SK-N-SH treated with all-trans-retinoic acid at 6 μM for 48 hours (cell line): ENCODE results near the gene PDAP1.
A peak's percentile ranks its signal among the peaks of the same experiment; 100 is the strongest.

ENCODE experiments used
- ATAC-seq: fragments of 200-7000 bp; cut with Tn5 transposase; 3 replicates; pipeline ENCODE4 v1.9.1; 2020; ENCODE audit warnings: mild to moderate bottlenecking, moderate library complexity
- BACH2 ChIP-seq: fragments of 250-450 bp; sonication (Bioruptor Pico); IDR thresholded peaks from 2 replicates; pipeline ENCODE4 v1.9.0; 2021; ENCODE audit warnings: mild to moderate bottlenecking, borderline replicate concordance
- CSDC2 ChIP-seq: fragments of 250-450 bp; sonication (Bioruptor Pico); IDR thresholded peaks from 2 replicates; pipeline ENCODE4 v1.5.0; 2020; ENCODE audit warnings: mild to moderate bottlenecking, moderate library complexity
- ESRRG ChIP-seq: fragments of 250-450 bp; sonication (Bioruptor Pico); IDR thresholded peaks from 2 replicates; pipeline ENCODE4 v1.6.1; 2021; ENCODE audit warnings: mild to moderate bottlenecking
- GLIS3 ChIP-seq: fragments of 250-450 bp; sonication (Bioruptor Pico); IDR thresholded peaks from 2 replicates; pipeline ENCODE4 v1.5.0; 2020; ENCODE audit warnings: mild to moderate bottlenecking, moderate library complexity
- ISL1 ChIP-seq: fragments of 250-450 bp; sonication (Bioruptor Pico); IDR thresholded peaks from 2 replicates; pipeline ENCODE4 v2.1.2; 2022; ENCODE audit warnings: mild to moderate bottlenecking, moderate library complexity
- OSR1 ChIP-seq: fragments of 250-450 bp; sonication (Bioruptor Pico); IDR thresholded peaks from 2 replicates; pipeline ENCODE4 v1.8.0; 2022; ENCODE audit warnings: moderate library complexity, mild to moderate bottlenecking, inconsistent platforms
- PPARA ChIP-seq: fragments of 250-450 bp; sonication (Bioruptor Pico); IDR thresholded peaks from 2 replicates; pipeline ENCODE4 v1.5.0; 2020; ENCODE audit warnings: mild to moderate bottlenecking, borderline replicate concordance
- RARB ChIP-seq: fragments of 250-450 bp; sonication (Bioruptor Pico); IDR thresholded peaks from 2 replicates; pipeline ENCODE4 v1.8.0; 2021; ENCODE audit warnings: mild to moderate bottlenecking, moderate library complexity
- SNAI2 ChIP-seq: fragments of 250-450 bp; sonication (Bioruptor Pico); IDR thresholded peaks from 2 replicates; pipeline ENCODE4 v1.5.0; 2020; ENCODE audit warnings: mild to moderate bottlenecking, moderate library complexity
- TCF4 ChIP-seq: fragments of 250-450 bp; sonication (Bioruptor Pico); IDR thresholded peaks from 2 replicates; pipeline ENCODE4 v1.8.0; 2021; ENCODE audit warnings: mild to moderate bottlenecking, moderate library complexity, borderline replicate concordance
- TOX ChIP-seq: fragments of 250-450 bp; sonication (Bioruptor Pico); IDR thresholded peaks from 2 replicates; pipeline ENCODE4 v1.8.0; 2021; ENCODE audit warnings: mild to moderate bottlenecking, moderate library complexity, borderline replicate concordance
- ZC3H10 ChIP-seq: fragments of 250-450 bp; sonication (Bioruptor Pico); IDR thresholded peaks from 2 replicates; pipeline ENCODE4 v1.5.1; 2021; ENCODE audit warnings: mild to moderate bottlenecking, moderate library complexity
- ZFP3 ChIP-seq: fragments of 250-450 bp; sonication (Bioruptor Pico); IDR thresholded peaks from 2 replicates; pipeline ENCODE4 v1.5.0; 2020; ENCODE audit warnings: mild to moderate bottlenecking, moderate library complexity
- ZFP30 ChIP-seq: fragments of 450-650 bp; formaldehyde crosslinking; IDR thresholded peaks from 2 replicates; pipeline ENCODE4 v1.5.0; 2022; ENCODE audit warnings: mild to moderate bottlenecking, moderate library complexity
- ZNF565 ChIP-seq: fragments of 450-650 bp; formaldehyde crosslinking; conservative IDR thresholded peaks from 2 replicates; pipeline ENCODE4 v1.5.0; 2020; ENCODE audit warnings: low read depth, mild to moderate bottlenecking, moderate library complexity
- ZNF70 ChIP-seq: fragments of 450-650 bp; formaldehyde crosslinking; IDR thresholded peaks from 2 replicates; pipeline ENCODE4 v1.5.0; 2020; ENCODE audit warnings: mild to moderate bottlenecking, moderate library complexity
- ZNF8 ChIP-seq: fragments of 450-650 bp; formaldehyde crosslinking; IDR thresholded peaks from 2 replicates; pipeline ENCODE4 v1.5.0; 2020; ENCODE audit warnings: mild to moderate bottlenecking, moderate library complexity
- TF ChIP-seq, protein P1 (sequence below): fragments of 250-450 bp; sonication (Bioruptor Pico); IDR thresholded peaks from 2 replicates; pipeline ENCODE4 v1.8.0; 2021; ENCODE audit warnings: low read depth, mild to moderate bottlenecking, moderate library complexity, borderline replicate concordance
- TF ChIP-seq, protein P2 (sequence below): fragments of 250-450 bp; sonication (Bioruptor Pico); IDR thresholded peaks from 2 replicates; pipeline ENCODE4 v1.5.1; 2020; ENCODE audit warnings: low read depth, mild to moderate bottlenecking, moderate library complexity
- TF ChIP-seq, protein P3 (sequence below): fragments of 250-450 bp; sonication (Bioruptor Pico); IDR thresholded peaks from 2 replicates; pipeline ENCODE4 v1.5.1; 2021; ENCODE audit warnings: mild to moderate bottlenecking, moderate library complexity
- TF ChIP-seq, protein P4 (sequence below): fragments of 250-450 bp; sonication (Bioruptor Pico); IDR thresholded peaks from 2 replicates; pipeline ENCODE4 v1.8.0; 2020; ENCODE audit warnings: mild to moderate bottlenecking, moderate library complexity, borderline replicate concordance

PDAP1 gene

DNA sequence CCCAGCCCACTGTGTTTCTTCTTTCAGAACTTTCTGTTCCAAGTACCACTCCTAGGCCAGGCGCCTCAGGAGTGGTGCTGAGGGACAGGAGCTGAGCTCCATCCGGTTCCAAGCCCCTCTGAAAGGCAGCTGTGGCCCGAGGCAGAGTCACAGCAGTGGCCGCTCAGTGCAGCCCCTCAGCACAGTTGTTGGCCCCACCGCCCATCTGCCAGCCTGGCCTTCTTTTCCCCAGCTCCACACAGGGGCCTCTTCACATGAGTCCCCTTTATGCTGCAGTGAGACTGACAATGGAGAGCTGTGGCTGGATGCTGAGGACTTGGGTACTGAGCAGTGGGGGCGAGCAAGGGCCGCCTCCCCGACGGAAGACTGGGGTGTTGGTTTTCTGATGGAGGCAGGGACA is 9.9 kb upstream of the PDAP1 start (continued):
- TF ChIP-seq, protein P1, sequence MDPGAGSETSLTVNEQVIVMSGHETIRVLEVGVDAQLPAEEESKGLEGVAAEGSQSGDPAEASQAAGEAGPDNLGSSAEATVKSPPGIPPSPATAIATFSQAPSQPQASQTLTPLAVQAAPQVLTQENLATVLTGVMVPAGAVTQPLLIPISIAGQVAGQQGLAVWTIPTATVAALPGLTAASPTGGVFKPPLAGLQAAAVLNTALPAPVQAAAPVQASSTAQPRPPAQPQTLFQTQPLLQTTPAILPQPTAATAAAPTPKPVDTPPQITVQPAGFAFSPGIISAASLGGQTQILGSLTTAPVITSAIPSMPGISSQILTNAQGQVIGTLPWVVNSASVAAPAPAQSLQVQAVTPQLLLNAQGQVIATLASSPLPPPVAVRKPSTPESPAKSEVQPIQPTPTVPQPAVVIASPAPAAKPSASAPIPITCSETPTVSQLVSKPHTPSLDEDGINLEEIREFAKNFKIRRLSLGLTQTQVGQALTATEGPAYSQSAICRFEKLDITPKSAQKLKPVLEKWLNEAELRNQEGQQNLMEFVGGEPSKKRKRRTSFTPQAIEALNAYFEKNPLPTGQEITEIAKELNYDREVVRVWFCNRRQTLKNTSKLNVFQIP: no peak
- TF ChIP-seq ZFP3 (CRISPR knock-in tag): no peak
- TF ChIP-seq ZFP30 (CRISPR knock-in tag): no peak
- TF ChIP-seq, protein P2, sequence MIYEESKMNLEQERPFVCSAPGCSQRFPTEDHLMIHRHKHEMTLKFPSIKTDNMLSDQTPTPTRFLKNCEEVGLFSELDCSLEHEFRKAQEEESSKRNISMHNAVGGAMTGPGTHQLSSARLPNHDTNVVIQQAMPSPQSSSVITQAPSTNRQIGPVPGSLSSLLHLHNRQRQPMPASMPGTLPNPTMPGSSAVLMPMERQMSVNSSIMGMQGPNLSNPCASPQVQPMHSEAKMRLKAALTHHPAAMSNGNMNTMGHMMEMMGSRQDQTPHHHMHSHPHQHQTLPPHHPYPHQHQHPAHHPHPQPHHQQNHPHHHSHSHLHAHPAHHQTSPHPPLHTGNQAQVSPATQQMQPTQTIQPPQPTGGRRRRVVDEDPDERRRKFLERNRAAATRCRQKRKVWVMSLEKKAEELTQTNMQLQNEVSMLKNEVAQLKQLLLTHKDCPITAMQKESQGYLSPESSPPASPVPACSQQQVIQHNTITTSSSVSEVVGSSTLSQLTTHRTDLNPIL (CRISPR knock-in tag): no peak
- no peak for TF ChIP-seq ZNF565 (CRISPR knock-in tag)
- no peak for TF ChIP-seq TCF4 (CRISPR knock-in tag)
- no peak for TF ChIP-seq BACH2 (CRISPR knock-in tag)
- no peak for TF ChIP-seq GLIS3 (CRISPR knock-in tag)

DNA sequence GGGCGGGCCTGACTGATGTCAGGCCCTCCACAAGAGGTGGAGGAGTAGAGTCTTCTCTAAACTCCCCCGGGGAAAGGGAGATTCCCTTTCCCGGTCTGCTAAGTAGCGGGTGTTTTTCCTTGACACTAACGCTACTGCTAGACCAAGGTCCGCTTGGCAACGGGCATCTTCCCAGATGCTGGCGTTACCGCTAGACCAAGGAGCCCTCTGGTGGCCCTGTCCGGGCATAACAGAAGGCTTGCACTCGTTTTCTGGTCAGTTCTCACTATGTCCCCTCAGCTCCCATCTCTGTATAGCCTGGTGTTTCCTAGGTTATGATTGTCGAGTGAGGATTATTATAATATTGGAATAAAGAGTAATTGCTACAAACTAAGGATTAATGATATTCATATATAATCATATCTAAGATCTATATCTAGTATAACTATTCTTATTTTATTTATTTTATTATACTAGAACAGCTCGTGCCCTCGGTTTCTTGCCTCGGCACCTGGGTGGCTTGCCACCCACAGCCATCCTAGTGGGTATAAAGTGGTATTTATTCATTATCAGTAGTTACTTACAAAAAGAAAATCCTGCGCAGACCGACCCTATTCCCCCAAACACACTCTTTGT is 7.2 kb upstream of the PDAP1 start:
- 0 out of 3 replicates have a peak, but pooled peaks have one; percentile 8 for ATAC-seq

DNA sequence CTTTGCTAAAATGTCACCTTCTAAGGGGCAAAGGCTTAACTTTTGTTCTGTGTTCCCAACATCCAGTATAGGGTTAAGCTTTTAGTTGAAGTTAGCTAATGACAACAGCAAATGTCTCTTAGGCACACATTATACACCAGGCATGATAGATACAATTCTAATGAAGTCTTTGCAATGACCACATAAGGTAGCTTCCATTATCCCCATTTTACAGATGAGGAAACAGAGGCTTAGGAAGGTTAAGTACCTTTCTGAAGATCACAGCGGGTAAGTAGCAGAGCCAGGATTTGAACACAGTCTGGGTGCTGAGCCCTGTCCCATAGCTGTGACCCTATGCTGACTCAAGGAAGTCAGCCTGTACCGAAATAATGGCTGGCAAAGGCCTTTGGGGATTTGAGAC is 2.2 kb upstream of the PDAP1 start:
- TF ChIP-seq, protein P2 (CRISPR knock-in tag): no peak
- TF ChIP-seq RARB (CRISPR knock-in tag): no peak
- no peak for TF ChIP-seq ZNF565 (CRISPR knock-in tag)
- TF ChIP-seq ZNF8 (CRISPR knock-in tag): no peak
- TF ChIP-seq, protein P3, sequence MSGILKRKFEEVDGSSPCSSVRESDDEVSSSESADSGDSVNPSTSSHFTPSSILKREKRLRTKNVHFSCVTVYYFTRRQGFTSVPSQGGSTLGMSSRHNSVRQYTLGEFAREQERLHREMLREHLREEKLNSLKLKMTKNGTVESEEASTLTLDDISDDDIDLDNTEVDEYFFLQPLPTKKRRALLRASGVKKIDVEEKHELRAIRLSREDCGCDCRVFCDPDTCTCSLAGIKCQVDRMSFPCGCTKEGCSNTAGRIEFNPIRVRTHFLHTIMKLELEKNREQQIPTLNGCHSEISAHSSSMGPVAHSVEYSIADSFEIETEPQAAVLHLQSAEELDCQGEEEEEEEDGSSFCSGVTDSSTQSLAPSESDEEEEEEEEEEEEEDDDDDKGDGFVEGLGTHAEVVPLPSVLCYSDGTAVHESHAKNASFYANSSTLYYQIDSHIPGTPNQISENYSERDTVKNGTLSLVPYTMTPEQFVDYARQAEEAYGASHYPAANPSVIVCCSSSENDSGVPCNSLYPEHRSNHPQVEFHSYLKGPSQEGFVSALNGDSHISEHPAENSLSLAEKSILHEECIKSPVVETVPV (CRISPR knock-in tag): no peak
- no peak for TF ChIP-seq CSDC2 (CRISPR knock-in tag)
- no peak for TF ChIP-seq SNAI2 (CRISPR knock-in tag)
- no peak for TF ChIP-seq PPARA (CRISPR knock-in tag)
- TF ChIP-seq BACH2 (CRISPR knock-in tag): no peak
- no peak for TF ChIP-seq ESRRG (CRISPR knock-in tag)
- no peak for TF ChIP-seq GLIS3 (CRISPR knock-in tag)
- no peak for ATAC-seq

DNA sequence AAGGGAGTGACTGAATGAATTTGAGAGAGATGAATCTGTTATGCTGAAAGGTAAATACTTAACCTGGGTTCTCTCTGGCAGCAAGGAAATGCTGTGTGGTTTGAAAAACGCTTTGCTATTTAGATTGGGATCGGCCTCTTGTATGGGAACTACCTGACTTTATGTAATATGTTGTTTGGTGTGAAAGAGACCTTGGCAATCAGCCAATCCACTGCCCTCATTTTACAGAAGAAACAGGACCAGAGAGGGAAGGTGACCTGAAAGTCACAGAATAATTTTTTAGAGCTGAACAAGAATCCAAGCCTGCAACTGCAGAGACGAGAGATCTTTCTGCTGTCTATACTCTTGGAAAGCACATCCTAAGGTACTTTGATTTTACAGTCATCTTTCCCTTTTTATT is 1.4 kb upstream of the PDAP1 start:
- no peak for ATAC-seq
- TF ChIP-seq ZNF70 (no peak), TOX (CRISPR knock-in tag) (no peak)
- TF ChIP-seq, protein P2 (CRISPR knock-in tag): no peak

DNA sequence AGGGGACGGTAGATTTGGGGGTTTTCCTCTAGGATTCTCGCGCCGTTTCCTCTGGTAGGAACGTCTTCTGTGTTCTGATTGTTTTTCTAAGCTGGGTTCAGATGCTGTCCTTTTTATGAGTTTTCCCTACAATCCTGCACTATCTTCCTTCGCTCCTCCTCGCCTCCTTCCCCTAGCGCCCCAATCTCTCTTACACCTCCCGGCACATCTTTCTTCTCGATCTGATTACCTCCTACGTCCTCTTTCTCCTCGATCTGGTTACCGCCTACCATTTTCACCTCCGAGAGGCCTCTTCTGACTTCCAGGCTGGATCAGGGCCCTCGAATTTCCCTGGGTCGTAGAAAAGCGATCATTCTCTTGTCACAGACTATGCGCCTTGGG is 785 bp upstream of the PDAP1 start:
- ATAC-seq: peak; percentile 2
- no peak for TF ChIP-seq BACH2 (CRISPR knock-in tag)
- no peak for TF ChIP-seq ISL1 (CRISPR knock-in tag)
- no peak for TF ChIP-seq ZNF70
- TF ChIP-seq PPARA (CRISPR knock-in tag): no peak
- TF ChIP-seq, protein P3 (CRISPR knock-in tag): no peak
- TF ChIP-seq ZNF8 (CRISPR knock-in tag): no peak
- TF ChIP-seq GLIS3 (CRISPR knock-in tag): no peak
- TF ChIP-seq, protein P4, sequence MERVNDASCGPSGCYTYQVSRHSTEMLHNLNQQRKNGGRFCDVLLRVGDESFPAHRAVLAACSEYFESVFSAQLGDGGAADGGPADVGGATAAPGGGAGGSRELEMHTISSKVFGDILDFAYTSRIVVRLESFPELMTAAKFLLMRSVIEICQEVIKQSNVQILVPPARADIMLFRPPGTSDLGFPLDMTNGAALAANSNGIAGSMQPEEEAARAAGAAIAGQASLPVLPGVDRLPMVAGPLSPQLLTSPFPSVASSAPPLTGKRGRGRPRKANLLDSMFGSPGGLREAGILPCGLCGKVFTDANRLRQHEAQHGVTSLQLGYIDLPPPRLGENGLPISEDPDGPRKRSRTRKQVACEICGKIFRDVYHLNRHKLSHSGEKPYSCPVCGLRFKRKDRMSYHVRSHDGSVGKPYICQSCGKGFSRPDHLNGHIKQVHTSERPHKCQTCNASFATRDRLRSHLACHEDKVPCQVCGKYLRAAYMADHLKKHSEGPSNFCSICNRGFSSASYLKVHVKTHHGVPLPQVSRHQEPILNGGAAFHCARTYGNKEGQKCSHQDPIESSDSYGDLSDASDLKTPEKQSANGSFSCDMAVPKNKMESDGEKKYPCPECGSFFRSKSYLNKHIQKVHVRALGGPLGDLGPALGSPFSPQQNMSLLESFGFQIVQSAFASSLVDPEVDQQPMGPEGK (CRISPR knock-in tag): no peak
- no peak for TF ChIP-seq OSR1 (CRISPR knock-in tag)
- TF ChIP-seq ZFP30 (CRISPR knock-in tag): no peak
- TF ChIP-seq ZC3H10 (CRISPR knock-in tag): no peak
